Measurements from ENCODE around the gene COA4.

DNA sequence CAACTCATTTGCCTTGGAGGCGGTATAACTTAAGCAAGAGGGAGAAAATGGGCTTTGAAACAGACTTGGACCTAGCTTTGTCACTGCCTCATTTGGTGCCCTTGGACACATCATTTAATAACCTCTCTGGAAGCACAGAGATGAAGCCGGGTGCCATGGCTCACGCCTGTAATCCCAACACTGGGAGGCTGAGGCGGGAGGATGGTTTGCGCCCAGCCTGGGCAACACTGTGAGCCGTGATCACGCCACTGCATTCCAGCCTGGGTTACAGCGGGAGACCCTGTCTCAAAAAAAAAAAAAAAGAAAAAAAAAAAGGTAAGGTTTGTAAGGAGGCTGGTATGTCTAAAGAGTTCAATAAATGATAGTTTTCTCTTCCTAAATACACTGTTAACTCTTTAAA lies 806 bp downstream of the COA4 start:
- TF ChIP-seq, protein P1, sequence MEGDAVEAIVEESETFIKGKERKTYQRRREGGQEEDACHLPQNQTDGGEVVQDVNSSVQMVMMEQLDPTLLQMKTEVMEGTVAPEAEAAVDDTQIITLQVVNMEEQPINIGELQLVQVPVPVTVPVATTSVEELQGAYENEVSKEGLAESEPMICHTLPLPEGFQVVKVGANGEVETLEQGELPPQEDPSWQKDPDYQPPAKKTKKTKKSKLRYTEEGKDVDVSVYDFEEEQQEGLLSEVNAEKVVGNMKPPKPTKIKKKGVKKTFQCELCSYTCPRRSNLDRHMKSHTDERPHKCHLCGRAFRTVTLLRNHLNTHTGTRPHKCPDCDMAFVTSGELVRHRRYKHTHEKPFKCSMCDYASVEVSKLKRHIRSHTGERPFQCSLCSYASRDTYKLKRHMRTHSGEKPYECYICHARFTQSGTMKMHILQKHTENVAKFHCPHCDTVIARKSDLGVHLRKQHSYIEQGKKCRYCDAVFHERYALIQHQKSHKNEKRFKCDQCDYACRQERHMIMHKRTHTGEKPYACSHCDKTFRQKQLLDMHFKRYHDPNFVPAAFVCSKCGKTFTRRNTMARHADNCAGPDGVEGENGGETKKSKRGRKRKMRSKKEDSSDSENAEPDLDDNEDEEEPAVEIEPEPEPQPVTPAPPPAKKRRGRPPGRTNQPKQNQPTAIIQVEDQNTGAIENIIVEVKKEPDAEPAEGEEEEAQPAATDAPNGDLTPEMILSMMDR (IDR thresholded peaks at IDR 0.05), result no peak
- no peak for TF ChIP-seq POLR2A (IDR thresholded peaks at IDR 0.05)

All from lower leg skin (tissue), 3 donors.